Mesendoderm (in vitro differentiated cells): ENCODE measurements around the gene KRTAP10-4.
"Not testable (repeated sequence)": the region's sequence is repeated elsewhere in the genome, so short reads cannot be mapped to it uniquely, and the experiment has no call there.

Source experiments
- DNase-seq: peaks from one replicate; pipeline ENCODE4 v3.0.0; 2013
- H2AK5ac ChIP-seq: 2 replicates; pipeline ENCODE4 v1.6.1; 2013; ENCODE audit warnings: low read length, inconsistent platforms
- H2BK120ac ChIP-seq: 2 replicates; pipeline ENCODE4 v1.6.1; 2013; ENCODE audit warnings: low read depth, mild to moderate bottlenecking, low read length, moderate library complexity, mixed read lengths
- H2BK15ac ChIP-seq: replicated peaks from 2 replicates; pipeline ENCODE4 v1.6.1; 2013; ENCODE audit warnings: low read depth, mild to moderate bottlenecking, moderate library complexity
- H2BK5ac ChIP-seq: 2 replicates; pipeline ENCODE4 v1.6.1; 2013; ENCODE audit warnings: low read length, inconsistent platforms
- H3K18ac ChIP-seq: 2 replicates; pipeline ENCODE4 v1.6.1; 2013; ENCODE audit warnings: mild to moderate bottlenecking, low read length, mixed read lengths
- H3K23ac ChIP-seq: one replicate; pipeline ENCODE4 v1.6.1; 2013; ENCODE audit warnings: low read length
- H3K27ac ChIP-seq: 2 replicates; pipeline ENCODE4 v1.5.1; 2013; ENCODE audit warnings: low read depth, mild to moderate bottlenecking, inconsistent platforms, low read length, moderate library complexity
- H3K27me3 ChIP-seq: 2 replicates; pipeline ENCODE4 v1.6.1; 2013; ENCODE audit warnings: low read length, control low read depth, mild to moderate bottlenecking, inconsistent platforms; ENCODE audit not compliant: insufficient read depth, poor library complexity
- H3K36me3 ChIP-seq: 2 replicates; pipeline ENCODE4 v1.6.1; 2013; ENCODE audit warnings: low read length, inconsistent platforms; ENCODE audit not compliant: control insufficient read depth, insufficient read depth
- H3K4ac ChIP-seq: one replicate; pipeline ENCODE4 v1.6.1; 2013; ENCODE audit warnings: low read depth, mild to moderate bottlenecking, low read length, moderate library complexity
- H3K4me1 ChIP-seq: 2 replicates; pipeline ENCODE4 v1.6.1; 2013; ENCODE audit warnings: low read depth, low read length, inconsistent platforms; ENCODE audit not compliant: control insufficient read depth
- H3K4me2 ChIP-seq: 2 replicates; pipeline ENCODE4 v1.6.1; 2013; ENCODE audit warnings: low read length
- H3K4me3 ChIP-seq: 2 replicates; pipeline ENCODE4 v1.5.1; 2013; ENCODE audit warnings: mild to moderate bottlenecking, low read length
- H3K56ac ChIP-seq: one replicate; pipeline ENCODE4 v1.6.1; 2013; ENCODE audit warnings: low read length
- H3K79me1 ChIP-seq: 2 replicates; pipeline ENCODE4 v1.6.1; 2013; ENCODE audit warnings: low read length, inconsistent platforms
- H3K79me2 ChIP-seq: 2 replicates; pipeline ENCODE4 v1.6.1; 2013; ENCODE audit warnings: mild to moderate bottlenecking, low read length; ENCODE audit not compliant: control insufficient read depth, insufficient read depth
- H3K9ac ChIP-seq: 2 replicates; pipeline ENCODE4 v1.6.1; 2013; ENCODE audit warnings: low read length, inconsistent platforms
- H4K5ac ChIP-seq: one replicate; pipeline ENCODE4 v1.6.1; 2013; ENCODE audit warnings: low read length
- H4K8ac ChIP-seq: one replicate; pipeline ENCODE4 v1.6.1; 2013; ENCODE audit warnings: low read depth, mild to moderate bottlenecking, control low read depth, low read length, moderate library complexity
- WGBS: extraction: QIAGEN DNeasy Blood & Tissue Kit; methylation state at CpG from one replicate; pipeline ENCODE4 v1.1.7; 2013; ENCODE audit warnings: low lambda C conversion rate, missing lambda C conversion rate; ENCODE audit not compliant: insufficient coverage; ENCODE audit errors: extremely low coverage; 5-methylcytosine and 5-hydroxymethylcytosine counted together

The KRTAP10-4 gene

DNA sequence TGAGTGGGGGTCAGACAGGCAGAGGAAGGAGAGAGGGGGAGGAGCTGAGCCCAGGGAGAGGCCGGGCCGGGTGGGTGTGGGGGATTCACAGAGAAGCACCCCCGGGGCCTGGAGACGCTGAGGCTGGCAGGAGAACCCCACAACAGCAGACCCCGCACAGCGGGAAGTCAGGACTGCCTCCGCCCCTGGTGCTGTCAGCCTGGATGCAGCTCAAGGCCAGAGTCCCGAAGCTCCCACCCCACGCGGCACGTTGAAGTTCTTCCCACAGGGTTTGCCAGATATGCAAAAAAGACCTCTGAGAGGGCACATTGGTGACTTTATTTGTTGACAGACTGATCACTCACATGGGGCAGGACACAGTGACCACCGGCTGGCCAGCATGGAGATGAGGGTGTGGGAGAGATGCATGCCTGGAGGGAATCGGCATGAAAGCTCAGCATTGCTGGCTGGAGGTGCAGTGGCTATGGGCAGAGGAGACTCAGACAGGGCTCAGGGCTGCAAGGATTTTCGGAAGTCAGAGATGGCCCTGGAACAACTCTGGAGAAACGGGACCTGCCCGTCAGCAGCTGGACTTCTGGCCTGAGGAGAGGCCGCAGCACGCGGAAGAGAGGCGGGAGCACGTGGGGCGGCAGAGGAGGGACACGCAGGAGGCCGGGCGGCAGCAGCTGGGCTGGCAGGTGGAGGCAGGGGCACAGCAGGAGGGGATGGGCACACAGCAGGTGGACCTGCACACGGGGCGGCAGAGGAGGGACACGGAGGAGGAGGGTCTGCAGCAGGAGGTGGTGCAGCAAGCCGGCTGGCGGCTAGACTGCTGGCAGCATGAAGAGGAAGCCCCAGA, 15.8 kb upstream of the KRTAP10-4 start:
- Histone ChIP-seq H3K23ac (no peak overlapping the region), H3K4me1 (no peaks in the 10 kb centered on the region), H3K36me3 (no peaks in the 10 kb centered on the region), H3K56ac (no peak overlapping the region), H2BK5ac (no peak overlapping the region), H2BK15ac (no peak overlapping the region), H3K79me1 (no peaks in the 10 kb centered on the region), H4K8ac (no peak overlapping the region), H4K5ac (no peak overlapping the region), H3K4ac (no peak overlapping the region), H2AK5ac (no peak overlapping the region), H2BK120ac (no peak overlapping the region), H3K79me2 (no peaks in the 10 kb centered on the region), H3K4me3 (no peak overlapping the region), H3K27ac (no peak overlapping the region), H3K9ac (no peak overlapping the region), H3K4me2 (no peak overlapping the region), H3K18ac (no peak overlapping the region), H3K27me3 (no peaks in the 10 kb centered on the region)
- no CpG with 5 or more reads among the region's 30 CpGs for WGBS
- DNase-seq = no peak

DNA sequence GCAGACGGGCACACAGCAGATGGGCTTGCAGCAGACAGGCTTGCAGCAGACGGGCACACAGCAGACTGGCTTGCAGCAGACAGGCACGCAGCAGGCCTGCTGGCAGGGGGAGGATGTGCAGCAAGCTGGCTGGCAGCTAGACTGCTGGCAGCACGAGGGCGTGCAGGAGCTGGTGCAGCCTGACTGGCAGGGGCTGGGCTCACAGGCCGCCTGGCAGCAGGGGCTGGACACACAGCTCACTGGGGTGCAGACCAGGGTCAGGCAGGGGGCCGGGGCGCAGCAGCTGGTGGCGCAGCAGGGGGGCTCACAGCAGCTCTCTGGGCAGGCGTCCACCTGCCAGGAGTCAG, 15.2 kb upstream of the KRTAP10-4 start:
- not testable (repeated sequence) for H3K4me1 ChIP-seq, H3K9ac ChIP-seq, H3K4me2 ChIP-seq, H3K27me3 ChIP-seq, H3K79me1 ChIP-seq, DNase-seq, H3K36me3 ChIP-seq, H2BK15ac ChIP-seq, H3K27ac ChIP-seq, H2BK5ac ChIP-seq, H3K56ac ChIP-seq, H2BK120ac ChIP-seq, H4K5ac ChIP-seq, H4K8ac ChIP-seq, H2AK5ac ChIP-seq, H3K4me3 ChIP-seq, H3K4ac ChIP-seq, H3K18ac ChIP-seq, H3K23ac ChIP-seq, H3K79me2 ChIP-seq
- no CpG with 5 or more reads among the region's 10 CpGs for WGBS

DNA sequence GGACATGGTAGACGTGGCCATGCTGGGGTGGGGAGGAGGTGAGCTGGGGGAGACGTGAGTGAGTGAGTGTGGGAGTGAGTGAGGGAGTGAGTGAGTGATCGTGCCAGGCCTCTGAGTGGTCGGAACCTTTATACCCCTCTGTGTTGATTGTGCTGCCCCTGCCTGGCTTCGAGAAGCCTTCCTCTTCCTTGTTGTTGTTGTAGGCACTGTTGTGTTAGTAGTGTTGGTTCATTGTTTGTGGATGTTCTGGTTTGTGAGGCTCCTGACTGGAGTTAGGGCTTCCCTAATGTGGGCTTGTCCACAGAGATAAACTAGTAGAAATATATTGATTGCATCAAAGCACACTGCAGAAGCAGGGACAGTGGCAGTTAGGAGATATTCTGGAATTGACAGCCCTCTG, 14.8 kb upstream of the KRTAP10-4 start, which contains the start of gene KRTAP10-3:
TSS of gene KRTAP10-3 (minus strand) at position 101 of the 400 bp plus-strand sequence. CDS start at position 21, 80 bp downstream.
- no peak within 1 kb of the TSS for H3K23ac ChIP-seq
- H3K79me1 ChIP-seq = no peaks in the 10 kb centered on the region
- no peaks in the 10 kb centered on the region for H3K4me1 ChIP-seq
- no peaks in the 10 kb centered on the region for H3K27me3 ChIP-seq
- H3K4me3 ChIP-seq = no peak within 1 kb of the TSS
- no peak within 1 kb of the TSS for H2AK5ac ChIP-seq
- H3K27ac ChIP-seq = no peak within 1 kb of the TSS
- no peak for DNase-seq
- no CpG with 5 or more reads among the region's 5 CpGs for WGBS
- no peaks in the 10 kb centered on the region for H3K79me2 ChIP-seq
- H3K4me2 ChIP-seq = no peak within 1 kb of the TSS
- H4K8ac ChIP-seq = no peak within 1 kb of the TSS
- no peak within 1 kb of the TSS for H3K18ac ChIP-seq
- H2BK5ac ChIP-seq = no peak within 1 kb of the TSS
- no peak within 1 kb of the TSS for H3K9ac ChIP-seq
- H3K36me3 ChIP-seq = no peaks in the 10 kb centered on the region
- no peak within 1 kb of the TSS for H3K4ac ChIP-seq
- no peak within 1 kb of the TSS for H3K56ac ChIP-seq
- no peak within 1 kb of the TSS for H2BK15ac ChIP-seq
- H2BK120ac ChIP-seq = no peak within 1 kb of the TSS
- no peak within 1 kb of the TSS for H4K5ac ChIP-seq

DNA sequence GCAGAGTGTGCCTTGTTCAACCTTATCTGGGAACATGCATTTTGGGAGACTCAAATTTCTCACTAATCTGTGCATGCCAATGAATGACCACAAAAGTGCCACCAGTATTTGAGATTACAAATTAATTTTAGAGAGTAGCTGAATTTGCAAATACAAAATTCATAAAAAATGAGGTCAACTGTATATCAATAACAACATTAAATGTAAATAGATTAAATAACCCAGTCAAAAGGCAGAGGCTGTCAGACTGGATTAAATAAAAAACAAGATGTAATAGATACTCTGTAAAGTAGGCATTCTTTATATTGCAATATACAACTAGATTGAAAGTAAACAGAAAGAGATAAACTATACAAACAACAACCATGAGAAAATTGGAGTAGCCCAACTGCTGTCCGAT, 9.4 kb upstream of the KRTAP10-4 start:
- no peak overlapping the region for H3K56ac ChIP-seq
- H3K79me1 ChIP-seq = no peaks in the 10 kb centered on the region
- H2BK15ac ChIP-seq = no peak overlapping the region
- no peak overlapping the region for H3K4me3 ChIP-seq
- no CpG with 5 or more reads among the region's 1 CpG for WGBS
- H2BK120ac ChIP-seq = no peak overlapping the region
- H3K79me2 ChIP-seq = no peaks in the 10 kb centered on the region
- no peak overlapping the region for H3K27ac ChIP-seq
- H3K4ac ChIP-seq = no peak overlapping the region
- no peak overlapping the region for H3K4me2 ChIP-seq
- H4K5ac ChIP-seq = no peak overlapping the region
- H3K4me1 ChIP-seq = no peaks in the 10 kb centered on the region
- no peak overlapping the region for H2BK5ac ChIP-seq
- no peaks in the 10 kb centered on the region for H3K27me3 ChIP-seq
- no peak overlapping the region for H4K8ac ChIP-seq
- no peaks in the 10 kb centered on the region for H3K36me3 ChIP-seq
- no peak overlapping the region for H2AK5ac ChIP-seq
- no peak for DNase-seq
- no peak overlapping the region for H3K9ac ChIP-seq
- no peak overlapping the region for H3K23ac ChIP-seq
- H3K18ac ChIP-seq = no peak overlapping the region

DNA sequence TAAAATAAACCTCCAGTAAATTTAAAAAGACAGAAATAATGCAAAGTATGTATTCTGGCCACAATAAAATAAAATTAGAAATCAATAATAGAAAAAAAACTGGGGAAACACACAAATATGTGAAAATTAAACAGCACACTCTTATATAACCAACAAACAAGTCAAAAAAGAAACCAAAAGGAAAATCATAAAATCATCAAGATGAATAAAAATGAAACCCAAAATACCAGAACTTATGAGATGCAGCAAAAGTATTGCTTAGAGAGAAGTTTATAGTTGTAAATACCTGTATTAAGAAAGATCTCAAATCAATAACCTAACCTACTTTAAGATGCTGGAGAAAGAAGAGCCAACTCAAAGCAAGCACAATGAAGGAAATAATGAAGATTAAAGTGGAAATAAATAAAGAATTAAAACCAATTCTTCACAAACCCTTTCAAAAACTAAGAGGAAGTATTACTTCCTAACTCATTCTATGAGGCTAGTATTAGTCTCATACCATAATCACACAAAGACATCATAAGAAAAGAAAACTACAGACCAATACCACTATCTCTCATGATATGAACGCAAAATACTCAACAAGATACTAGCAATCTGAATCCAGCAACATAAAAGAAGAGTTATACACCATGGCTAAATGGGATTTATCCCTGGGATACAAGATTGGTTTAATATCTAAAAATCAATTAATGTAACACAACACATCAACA, 8.5 kb upstream of the KRTAP10-4 start:
- no peaks in the 10 kb centered on the region for H3K4me1 ChIP-seq
- no peak overlapping the region for H4K5ac ChIP-seq
- WGBS = no CpG with 5 or more reads among the region's 1 CpG
- no peaks in the 10 kb centered on the region for H3K79me2 ChIP-seq
- H3K27me3 ChIP-seq = no peaks in the 10 kb centered on the region
- no peak overlapping the region for H3K27ac ChIP-seq
- no peak for DNase-seq
- no peak overlapping the region for H2AK5ac ChIP-seq
- no peak overlapping the region for H3K9ac ChIP-seq
- no peak overlapping the region for H3K4ac ChIP-seq
- no peak overlapping the region for H3K56ac ChIP-seq
- no peak overlapping the region for H3K4me3 ChIP-seq
- no peak overlapping the region for H4K8ac ChIP-seq
- H3K4me2 ChIP-seq = no peak overlapping the region
- no peak overlapping the region for H3K18ac ChIP-seq
- no peaks in the 10 kb centered on the region for H3K36me3 ChIP-seq
- H3K79me1 ChIP-seq = no peaks in the 10 kb centered on the region
- H2BK120ac ChIP-seq = no peak overlapping the region
- H2BK5ac ChIP-seq = no peak overlapping the region
- H2BK15ac ChIP-seq = no peak overlapping the region
- no peak overlapping the region for H3K23ac ChIP-seq
